Dermis microvascular lymphatic vessel endothelial cell (primary cell): ENCODE measurements around the gene CHN2. TPM values are rescaled to one million over a fixed set of nuclear protein-coding genes. Genes with fewer than 3 reads are reported as not detected.
"Not testable (repeated sequence)": the region's sequence is repeated elsewhere in the genome, so short reads cannot be mapped to it uniquely, and the experiment has no call there.

Source experiments
- DNase-seq, 2 donors: peaks; one replicate each; pipeline versions ENCODE4 v3.0.0 to v3.0.0-alpha.2; 2010; ENCODE audit warnings: low read depth in 2 of 2
- total RNA-seq: library from RNA; depleted of rRNA; stranded (reverse); fragments of >200 nt; gene quantifications from 2 replicates; pipeline ENCODE4 v1.2.1, GENCODE V29; 2014

The CHN2 gene
- total RNA-seq, 1 donor from 2014 or later = 0.90 TPM

DNA sequence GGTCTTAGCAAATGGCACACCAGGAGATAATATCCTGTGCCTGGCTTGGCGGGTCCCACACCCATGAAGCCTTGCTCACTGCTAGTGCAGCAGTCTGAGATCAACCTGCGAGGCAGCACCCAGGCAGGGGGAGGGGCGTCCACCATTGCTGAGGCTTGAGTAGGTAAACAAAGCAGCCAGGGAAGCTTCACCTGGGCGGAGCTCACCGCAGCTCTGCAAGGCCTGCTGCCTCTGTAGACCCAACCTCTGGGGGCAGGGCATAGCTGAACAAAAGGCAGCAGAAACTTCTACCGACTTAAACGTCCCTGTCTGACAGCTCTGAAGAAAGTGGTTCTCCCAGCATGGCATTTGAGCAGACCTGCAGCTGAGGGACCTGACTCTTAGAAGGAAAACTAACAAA is 334.0 kb downstream of the CHN2 start:
- DNase-seq = not testable (repeated sequence)

Other genes with a start within 250 kb of the CHN2 start
- 18.6 and 29.6 TPM in 2 replicates for gene TRIL, start 236.4 kb upstream of the CHN2 start, total RNA-seq
- 0.25 and 0.51 TPM in 2 replicates for gene CPVL, start 48.2 kb upstream of the CHN2 start, total RNA-seq